Measurements from ENCODE around the gene TRPC3.

GRCh38 chr4:121952290-121952689 is 430 bp upstream of the TRPC3 start:
- TF ChIP-seq ZNF692 (tag by site-specific recombination; IDR thresholded peaks at IDR 0.05), result no peak
- no peak for TF ChIP-seq CTCF (tag by site-specific recombination; IDR thresholded peaks at IDR 0.05)
- TF ChIP-seq ZNF610 (tag by site-specific recombination; IDR thresholded peaks at IDR 0.05; ENCODE audit: borderline replicate concordance), result no peak
- TF ChIP-seq ZNF792 (tag by site-specific recombination; IDR thresholded peaks at IDR 0.05), result no peak
- TF ChIP-seq ZNF19 (tag by site-specific recombination; IDR thresholded peaks at IDR 0.05; ENCODE audit: low read depth), result no peak
- TF ChIP-seq KLF16 (tag by site-specific recombination; IDR thresholded peaks at IDR 0.05), result no peak
- TF ChIP-seq ZNF555 (tag by site-specific recombination; conservative IDR thresholded peaks at IDR 0.05), result no peak
- no peak for TF ChIP-seq ZNF114 (tag by site-specific recombination; IDR thresholded peaks at IDR 0.05)
- no peak for TF ChIP-seq REST (tag by site-specific recombination; IDR thresholded peaks at IDR 0.05)
- TF ChIP-seq ZNF768 (tag by site-specific recombination; IDR thresholded peaks at IDR 0.05), result no peak
- no peak for TF ChIP-seq ZBTB49 (tag by site-specific recombination; IDR thresholded peaks at IDR 0.05; ENCODE audit: low read depth)
- TF ChIP-seq HOXA7 (CRISPR knock-in tag; IDR thresholded peaks at IDR 0.05; ENCODE audit: borderline replicate concordance), result no peak
